ENCODE data around the gene TSPAN3.

GRCh38 chr15:77075528-77075927 lies 4.6 kb upstream of the TSPAN3 start:
- no peak for TF ChIP-seq CTCF (IDR thresholded peaks at IDR 0.05; ENCODE audit: insufficient read depth, low read depth, low read length)
- no peak for TF ChIP-seq EZH2 (IDR thresholded peaks at IDR 0.05; ENCODE audit: insufficient read depth, low read length)

Measured in astrocyte (in vitro differentiated cells and primary cell).